GM23338 (cell line): ENCODE measurements around the gene RFWD3. TPM values are rescaled to one million over a fixed set of nuclear protein-coding genes. Genes with fewer than 3 reads are reported as not detected.

Experiments used
- ATAC-seq: fragments of 200-7000 bp; cut with Tn5 transposase; 3 replicates; pipeline ENCODE4 v1.9.1; 2020
- DNase-seq: peaks from one replicate; pipeline ENCODE4 v3.0.0-alpha.2; 2015; ENCODE audit warnings: low spot score
- H2AFZ ChIP-seq: fragments of 200-600 bp; sonication (generic); 2 replicates; pipeline ENCODE4 v1.8.0; 2016; ENCODE audit warnings: antibody characterized with exemption, mild to moderate bottlenecking, moderate library complexity
- H3F3A ChIP-seq: fragments of 200-600 bp; sonication (generic); replicated peaks from 2 replicates; pipeline ENCODE4 v1.8.0; 2017; ENCODE audit warnings: antibody characterized with exemption, mixed run types, low read depth
- H3K27ac ChIP-seq: fragments of 200-600 bp; sonication (generic); 2 replicates; pipeline ENCODE4 v1.6.1; 2016; ENCODE audit warnings: low read depth
- H3K27me3 ChIP-seq: fragments of 200-600 bp; sonication (generic); 2 replicates; pipeline ENCODE4 v1.8.0; 2016; ENCODE audit warnings: mild to moderate bottlenecking, mixed run types, moderate library complexity; ENCODE audit not compliant: insufficient read depth
- H3K36me3 ChIP-seq: fragments of 200-600 bp; sonication (generic); 2 replicates; pipeline ENCODE4 v1.8.0; 2016; ENCODE audit warnings: mild to moderate bottlenecking; ENCODE audit not compliant: insufficient read depth
- H3K4me1 ChIP-seq: fragments of 200-600 bp; sonication (generic); 2 replicates; pipeline ENCODE4 v1.8.0; 2016; ENCODE audit warnings: mild to moderate bottlenecking, moderate library complexity; ENCODE audit not compliant: insufficient read depth
- H3K4me2 ChIP-seq: fragments of 200-600 bp; sonication (generic); 2 replicates; pipeline ENCODE4 v1.7.1; 2017; ENCODE audit warnings: mixed run types
- H3K4me3 ChIP-seq: fragments of 200-600 bp; sonication (generic); 2 replicates; pipeline ENCODE4 v1.6.1; 2016; ENCODE audit warnings: mixed run types
- H3K79me2 ChIP-seq: fragments of 200-600 bp; sonication (generic); replicated peaks from 2 replicates; pipeline ENCODE4 v1.8.0; 2017; ENCODE audit warnings: mild to moderate bottlenecking; ENCODE audit not compliant: insufficient read depth
- H3K9me2 ChIP-seq: fragments of 200-600 bp; sonication (generic); 2 replicates; pipeline ENCODE4 v1.8.0; 2017; ENCODE audit not compliant: insufficient read depth
- H4K20me1 ChIP-seq: fragments of 200-600 bp; sonication (generic); replicated peaks from 2 replicates; pipeline ENCODE4 v1.8.0; 2017; ENCODE audit warnings: mild to moderate bottlenecking; ENCODE audit not compliant: insufficient read depth
- H3K27ac Mint-ChIP-seq: 2 replicates; pipeline ENCODE4 v1.8.0; 2020; ENCODE audit warnings: inconsistent platforms, mild to moderate bottlenecking, moderate library complexity, mixed read lengths
- H3K27me3 Mint-ChIP-seq: 3 replicates; pipeline ENCODE4 v1.8.0; 2022; ENCODE audit warnings: low read depth, mild to moderate bottlenecking, moderate library complexity, mixed read lengths, inconsistent platforms; ENCODE audit not compliant: insufficient read depth, poor library complexity
- H3K36me3 Mint-ChIP-seq: 3 replicates; pipeline ENCODE4 v1.8.0; 2021; ENCODE audit warnings: low read depth, mild to moderate bottlenecking, inconsistent platforms, moderate library complexity, mixed read lengths
- H3K4me1 Mint-ChIP-seq: 3 replicates; pipeline ENCODE4 v1.8.0; 2020; ENCODE audit warnings: mild to moderate bottlenecking, inconsistent platforms, mixed read lengths
- H3K4me3 Mint-ChIP-seq: 3 replicates; pipeline ENCODE4 v1.8.0; 2021; ENCODE audit warnings: moderate library complexity, mild to moderate bottlenecking, inconsistent platforms, mixed read lengths
- H3K9me3 Mint-ChIP-seq: 3 replicates; pipeline ENCODE4 v1.8.0; 2020; ENCODE audit warnings: moderate library complexity, mild to moderate bottlenecking, inconsistent platforms, mixed read lengths
- CREB1 ChIP-seq: fragments of 250-450 bp; sonication (Bioruptor Pico); IDR thresholded peaks from 2 replicates; pipeline ENCODE4 v1.5.0; 2020; ENCODE audit warnings: low read depth, mild to moderate bottlenecking, moderate library complexity
- CTCF ChIP-seq, 2 experiments: fragments of 200-600 bp in 1 of 2; sonication (generic) in 1 of 2; conservative IDR thresholded peaks; 2 replicates each; pipeline versions ENCODE4 v1.5.1 to v1.6.1; 2016 to 2017; ENCODE audit warnings: antibody characterized with exemption in 2 of 2, low read depth in 2 of 2, mild to moderate bottlenecking in 2 of 2, moderate library complexity in 1 of 2
- EZH2 ChIP-seq: fragments of 200-600 bp; sonication (generic); IDR thresholded peaks from one replicate; pipeline ENCODE4 v1.8.0; 2017; ENCODE audit warnings: antibody characterized with exemption, mild to moderate bottlenecking, low read depth; ENCODE audit not compliant: unreplicated experiment
- JUNB ChIP-seq: IDR thresholded peaks from one replicate; pipeline ENCODE4 v1.6.1; 2016; ENCODE audit warnings: antibody characterized with exemption; ENCODE audit not compliant: unreplicated experiment
- NANOG ChIP-seq: IDR thresholded peaks from 2 replicates; pipeline ENCODE4 v1.6.1; 2016; ENCODE audit warnings: antibody characterized with exemption, borderline replicate concordance
- POLR2AphosphoS5 ChIP-seq: IDR thresholded peaks from 2 replicates; pipeline ENCODE4 v1.6.1; 2016; ENCODE audit warnings: antibody characterized with exemption, low read depth
- ZNF114 ChIP-seq: fragments of 250-450 bp; sonication (Bioruptor Pico); IDR thresholded peaks from 2 replicates; pipeline ENCODE4 v1.5.0; 2020; ENCODE audit warnings: mild to moderate bottlenecking, moderate library complexity
- ZNF462 ChIP-seq: fragments of 250-450 bp; sonication (Bioruptor Pico); IDR thresholded peaks from 2 replicates; pipeline ENCODE4 v1.5.0; 2020; ENCODE audit warnings: mild to moderate bottlenecking, moderate library complexity
- polyA plus RNA-seq: library from polyadenylated mRNA; unstranded; fragments of >200 nt; fragmentation: Nextera tagmentation; extraction: Ambion mirVana; gene quantifications from 2 replicates; pipeline ENCODE4 v1.2.1, GENCODE V29; 2016
- total RNA-seq: library from RNA; depleted of rRNA; stranded (reverse); fragments of >200 nt; shearing (Covaris generic); gene quantifications from 2 replicates; pipeline ENCODE4 v1.2.3, GENCODE V29; 2014
- TF ChIP-seq, protein P1 (sequence below): IDR thresholded peaks from 2 replicates; pipeline ENCODE4 v1.6.1; 2016; ENCODE audit warnings: antibody characterized with exemption

RFWD3 gene
- total and polyA plus RNA-seq, 2 experiments from 2014 or later, result 27.6 to 113 TPM

DNA sequence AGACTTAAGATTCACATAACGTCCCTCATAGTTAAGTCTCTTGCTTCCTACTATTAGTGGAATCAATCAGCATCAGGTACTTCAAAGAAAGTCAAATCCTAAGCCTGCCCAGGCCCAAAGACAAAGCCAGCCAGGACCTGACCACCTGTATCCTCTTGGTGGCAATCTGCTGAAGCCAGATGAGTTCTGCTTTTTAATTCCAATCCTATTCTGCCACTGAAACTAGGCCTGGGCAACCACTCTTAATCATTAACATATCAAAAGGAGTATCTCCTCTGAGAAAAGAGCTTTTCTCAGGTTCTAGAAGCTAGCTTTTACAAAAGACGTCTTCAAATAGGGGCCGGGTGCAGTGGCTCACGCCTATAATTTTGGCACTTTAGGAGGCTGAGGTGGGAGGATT lies 44.7 kb downstream of the RFWD3 start (continued):
- no peak for TF ChIP-seq ZNF462 (CRISPR knock-in tag)
- no peak for TF ChIP-seq CTCF (conservative IDR thresholded peaks at IDR 0.05; ENCODE audit: low read depth in 2 of 2)
- TF ChIP-seq NANOG, result no peak

DNA sequence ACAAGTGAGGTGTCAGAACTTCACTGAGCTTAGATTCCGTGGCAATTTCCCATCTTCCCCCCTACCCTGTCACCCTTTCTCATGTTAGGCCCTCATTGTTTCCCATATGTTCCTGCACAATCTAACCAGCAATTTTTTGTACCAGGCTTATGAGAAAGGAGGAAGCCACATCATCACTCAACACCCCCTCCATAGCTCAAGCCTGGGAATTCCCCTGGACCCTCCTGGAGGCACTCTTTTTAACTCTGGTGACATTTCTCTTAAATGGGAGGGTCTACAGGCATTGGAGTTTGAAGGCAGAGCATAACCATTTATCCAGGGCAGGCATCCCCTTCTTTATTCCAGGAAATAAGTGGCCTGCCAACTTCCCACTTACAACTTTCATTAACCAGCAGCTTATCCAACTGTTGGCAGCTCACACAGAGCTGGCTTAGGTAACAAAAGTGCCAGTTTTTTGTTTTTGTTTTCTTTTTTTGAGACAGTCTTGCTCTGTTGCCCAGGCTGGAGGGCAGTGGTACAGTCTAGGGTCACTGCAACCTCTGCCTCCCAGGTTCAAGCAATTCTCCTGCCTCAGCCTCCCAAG lies 49.4 kb downstream of the RFWD3 start:
- H2AFZ ChIP-seq, result no peak overlapping the region
- H3K36me3 ChIP-seq, result peaks cover 5% of the 10 kb centered on the region; the same call in 1 of the 2 replicates
- Mint-ChIP-seq H3K9me3 (no peaks in the 10 kb centered on the region; the same call in 2 of the 3 replicates), H3K4me1 (peaks cover 8% of the 10 kb centered on the region; the same call in 2 of the 3 replicates), H3K27ac (no peak overlapping the region), H3K36me3 (peaks cover 30% of the 10 kb centered on the region), H3K27me3 (peaks cover 6% of the 10 kb centered on the region), H3K4me3 (no peak overlapping the region)
- H3K9me2 ChIP-seq, result no peaks in the 10 kb centered on the region
- H3K27ac ChIP-seq, result no peak overlapping the region
- H3K79me2 ChIP-seq, result peaks cover 5% of the 10 kb centered on the region; the same call in 1 of the 2 replicates
- no peaks in the 10 kb centered on the region for H3K27me3 ChIP-seq
- peaks cover 2% of the 10 kb centered on the region for H3K4me1 ChIP-seq
- no peak for DNase-seq
- H4K20me1 ChIP-seq, result peaks cover 9% of the 10 kb centered on the region; the same call in 1 of the 2 replicates
- H3F3A ChIP-seq, result peaks cover 9% of the 10 kb centered on the region; the same call in 1 of the 2 replicates
- no peak overlapping the region for H3K4me3 ChIP-seq
- ATAC-seq, result no peak
- no peak for TF ChIP-seq EZH2
- no peak for TF ChIP-seq CTCF (conservative IDR thresholded peaks at IDR 0.05; ENCODE audit: low read depth in 2 of 2)
- TF ChIP-seq JUNB, result no peak
- no peak for TF ChIP-seq POLR2AphosphoS5
- no peak for TF ChIP-seq NANOG
- TF ChIP-seq ZNF114, result no peak
- TF ChIP-seq, protein P1, sequence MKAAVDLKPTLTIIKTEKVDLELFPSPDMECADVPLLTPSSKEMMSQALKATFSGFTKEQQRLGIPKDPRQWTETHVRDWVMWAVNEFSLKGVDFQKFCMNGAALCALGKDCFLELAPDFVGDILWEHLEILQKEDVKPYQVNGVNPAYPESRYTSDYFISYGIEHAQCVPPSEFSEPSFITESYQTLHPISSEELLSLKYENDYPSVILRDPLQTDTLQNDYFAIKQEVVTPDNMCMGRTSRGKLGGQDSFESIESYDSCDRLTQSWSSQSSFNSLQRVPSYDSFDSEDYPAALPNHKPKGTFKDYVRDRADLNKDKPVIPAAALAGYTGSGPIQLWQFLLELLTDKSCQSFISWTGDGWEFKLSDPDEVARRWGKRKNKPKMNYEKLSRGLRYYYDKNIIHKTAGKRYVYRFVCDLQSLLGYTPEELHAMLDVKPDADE, result no peak
- TF ChIP-seq CREB1 (CRISPR knock-in tag), result no peak
- H3K4me2 ChIP-seq, result no peak overlapping the region
